ENCODE data around the gene KLF7.

KLF7 gene

DNA sequence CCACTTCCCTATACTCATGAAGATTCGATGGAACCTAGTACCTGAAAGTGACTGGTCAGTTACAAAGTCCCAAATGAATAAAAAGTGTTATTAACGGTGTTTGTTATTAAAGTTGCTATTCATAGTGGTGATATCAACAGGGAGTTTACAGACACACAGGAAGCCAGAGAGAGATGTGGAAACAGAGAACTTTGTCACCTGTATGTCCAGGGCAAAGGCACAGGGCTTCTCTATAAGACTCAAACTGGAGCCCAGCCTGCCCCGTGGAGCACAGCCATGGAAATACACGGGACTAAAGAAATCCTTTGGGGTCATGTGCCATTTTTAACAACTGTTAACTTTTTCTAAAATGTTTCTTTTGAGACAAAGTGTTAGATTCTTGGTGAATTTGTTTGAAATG is 68.5 kb downstream of the KLF7 start:
- in situ Hi-C loops (cut with MboI; ENCODE audit: low sequenced_read_pairs), result no loop called here

- in situ Hi-C loops (cut with MboI; ENCODE audit: low sequenced_read_pairs), result no loop called here
Measured at GRCh38 chr2:207095963-207096362, 69.8 kb downstream of the KLF7 start.

DNA sequence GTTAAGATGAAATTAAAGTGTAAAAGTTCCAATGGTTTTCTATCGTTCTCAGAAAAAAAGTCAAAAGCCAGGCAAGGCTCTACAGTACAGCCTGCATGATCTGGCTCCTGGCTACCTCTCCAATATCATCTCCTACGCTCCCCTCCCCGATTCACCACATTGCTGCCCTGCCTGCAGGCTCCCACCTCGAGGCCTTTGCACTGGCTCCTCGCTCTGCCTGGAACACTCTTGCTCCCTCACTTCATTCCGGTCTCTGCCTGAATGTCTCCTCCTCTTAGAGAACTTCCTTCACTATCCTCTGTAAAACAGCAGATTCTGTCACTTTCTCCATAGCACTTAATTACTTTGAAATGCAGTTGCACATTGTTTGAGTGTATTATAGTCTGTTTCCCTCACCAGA is 72.5 kb downstream of the KLF7 start:
- in situ Hi-C loops (cut with MboI; ENCODE audit: low sequenced_read_pairs), result no loop called here

GRCh38 chr2:207092818-207093217 is 72.9 kb downstream of the KLF7 start:
- in situ Hi-C loops (cut with MboI; ENCODE audit: low sequenced_read_pairs), result no loop called here

GRCh38 chr2:207091928-207092327 is 73.8 kb downstream of the KLF7 start:
- in situ Hi-C loops (cut with MboI; ENCODE audit: low sequenced_read_pairs), result no loop called here

- in situ Hi-C loops (cut with MboI; ENCODE audit: low sequenced_read_pairs), result no loop called here
Measured at GRCh38 chr2:207091176-207091575, 74.6 kb downstream of the KLF7 start.

DNA sequence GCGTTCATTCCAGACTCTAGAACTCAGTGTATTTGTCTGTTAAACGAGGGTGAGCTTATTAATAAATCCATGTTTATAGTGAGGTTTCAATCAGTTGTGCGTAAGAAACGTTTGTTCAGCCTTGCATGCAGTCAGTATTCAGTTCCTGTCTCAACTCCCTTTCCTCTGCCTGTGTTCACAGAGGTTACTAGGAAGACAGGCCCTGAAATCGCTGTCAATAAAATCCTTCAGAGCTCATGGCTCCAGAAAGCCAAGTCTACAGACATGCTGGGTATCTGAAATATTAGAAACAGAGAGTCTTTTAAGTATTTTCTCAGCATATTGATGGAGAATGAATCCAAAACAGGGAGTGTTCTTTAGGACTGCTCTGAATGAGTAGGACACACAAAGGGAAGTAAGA is 75.4 kb downstream of the KLF7 start:
- in situ Hi-C loops (cut with MboI; ENCODE audit: low sequenced_read_pairs), result no loop called here

DNA sequence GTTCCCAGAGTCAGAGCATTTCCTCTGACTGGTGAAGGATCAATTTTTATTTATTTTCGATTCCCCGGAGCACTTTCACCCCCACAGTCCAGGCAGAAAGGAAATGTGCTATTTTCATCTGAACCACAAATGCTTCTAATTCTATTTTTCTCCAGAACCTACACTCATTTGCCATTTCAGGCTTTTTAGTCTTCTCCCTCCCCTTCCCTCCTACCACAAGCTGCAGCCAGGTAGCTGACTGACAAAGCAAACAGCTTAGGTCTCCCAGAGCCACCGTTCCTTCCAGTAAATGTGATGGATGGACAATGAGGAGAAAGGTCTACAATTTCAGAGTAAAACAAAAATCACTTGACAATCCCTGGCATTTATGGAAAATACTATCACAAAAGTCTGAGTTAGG is 76.9 kb downstream of the KLF7 start:
- in situ Hi-C loops (cut with MboI; ENCODE audit: low sequenced_read_pairs), result no loop called here

DNA sequence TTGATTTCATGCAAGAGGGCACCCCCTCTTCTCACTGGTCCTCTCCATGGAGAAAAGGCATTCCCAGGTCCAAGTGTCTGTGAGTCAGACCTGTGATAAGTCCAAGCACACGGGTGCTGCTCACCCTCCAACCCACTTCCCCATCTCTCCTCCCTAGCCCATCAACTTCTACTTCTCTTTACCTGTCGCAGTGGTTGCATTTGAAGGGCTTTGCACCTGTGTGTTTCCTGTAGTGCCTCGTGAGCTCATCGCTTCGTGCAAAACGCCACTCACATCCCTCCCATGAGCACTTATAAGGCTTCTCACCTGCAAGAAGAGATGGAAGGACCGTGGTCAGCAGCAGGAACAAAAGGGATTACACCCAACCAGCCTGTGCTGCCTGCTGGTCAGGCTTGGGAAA is 77.5 kb downstream of the KLF7 start:
- in situ Hi-C loops (cut with MboI; ENCODE audit: low sequenced_read_pairs), result no loop called here

GRCh38 chr2:207087046-207087902 is 78.5 kb downstream of the KLF7 start:
- in situ Hi-C loops (cut with MboI; ENCODE audit: low sequenced_read_pairs), result no loop called here

DNA sequence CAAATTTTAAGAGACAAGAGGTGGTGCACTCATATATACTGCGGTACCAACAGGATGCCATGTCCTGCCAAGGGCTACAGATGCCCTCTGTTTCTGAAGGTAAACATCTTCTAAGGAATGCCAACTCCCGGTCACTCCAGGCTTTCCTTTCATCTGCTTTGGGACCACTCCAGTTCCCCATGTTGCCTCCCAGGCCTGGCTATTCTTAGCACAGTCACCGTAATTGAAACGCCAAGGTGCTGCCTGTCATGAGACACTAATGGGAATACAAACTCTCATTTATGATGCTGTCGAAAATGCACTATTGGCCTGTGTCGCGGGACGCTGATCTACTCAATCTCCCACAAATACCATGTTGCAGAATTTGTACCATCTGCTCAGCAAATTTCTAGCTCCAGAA is 79.6 kb downstream of the KLF7 start:
- in situ Hi-C loops (cut with MboI; ENCODE audit: low sequenced_read_pairs), result no loop called here

DNA sequence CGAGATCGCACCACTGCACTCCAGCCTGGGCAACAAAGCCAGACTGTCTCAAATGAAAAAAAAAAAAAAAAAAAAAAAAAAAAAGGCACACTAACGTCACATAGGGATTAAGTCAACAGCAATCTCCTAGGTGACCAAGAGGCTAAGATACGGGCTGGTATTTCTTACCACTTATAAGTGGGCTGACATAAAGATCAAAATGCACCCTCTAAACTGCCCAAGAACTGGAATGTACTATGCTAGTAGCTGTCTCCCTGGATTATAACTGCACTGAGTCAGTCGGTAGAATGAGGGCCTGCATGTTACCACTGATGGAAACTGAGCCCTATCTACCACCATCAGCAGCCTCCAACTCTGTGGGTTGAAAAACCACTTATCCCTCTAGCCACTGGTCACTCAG is 80.6 kb downstream of the KLF7 start:
- in situ Hi-C loops (cut with MboI; ENCODE audit: low sequenced_read_pairs), result no loop called here

DNA sequence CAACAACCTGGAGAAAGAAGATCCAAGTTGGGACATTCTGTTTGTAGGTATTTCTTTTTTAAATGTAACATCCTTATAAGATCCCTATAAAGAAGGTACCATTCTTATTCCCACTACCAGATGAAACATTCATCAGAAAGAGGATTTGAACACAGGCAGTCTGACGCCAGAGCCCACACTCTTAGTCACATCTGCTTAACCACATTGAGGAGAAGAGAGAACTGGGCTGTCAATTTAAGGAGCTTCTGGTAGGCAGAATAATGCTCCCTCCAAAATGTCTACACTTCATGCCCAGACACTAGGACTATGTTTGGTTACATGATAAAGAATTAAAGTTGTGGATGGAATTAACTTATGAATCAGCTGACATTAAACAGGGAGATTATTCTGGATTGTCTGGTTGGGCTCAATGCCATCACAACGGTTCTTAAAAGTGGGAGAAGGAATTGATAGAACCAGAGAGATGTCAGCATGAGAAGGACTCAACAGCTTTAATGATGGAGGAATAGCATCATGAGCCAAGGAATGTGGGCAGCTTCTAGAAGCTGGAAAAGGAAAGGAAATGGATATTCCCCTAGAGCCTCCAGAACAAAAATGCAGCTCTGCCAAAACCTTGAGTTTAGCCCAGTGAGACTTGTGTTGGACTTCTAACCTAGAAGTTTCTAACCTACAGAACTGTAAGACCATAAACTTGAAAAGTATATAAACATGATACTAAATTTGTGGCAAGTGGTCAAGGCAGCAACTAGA is 82.2 kb downstream of the KLF7 start:
- in situ Hi-C loops (cut with MboI; ENCODE audit: low sequenced_read_pairs), result no loop called here

DNA sequence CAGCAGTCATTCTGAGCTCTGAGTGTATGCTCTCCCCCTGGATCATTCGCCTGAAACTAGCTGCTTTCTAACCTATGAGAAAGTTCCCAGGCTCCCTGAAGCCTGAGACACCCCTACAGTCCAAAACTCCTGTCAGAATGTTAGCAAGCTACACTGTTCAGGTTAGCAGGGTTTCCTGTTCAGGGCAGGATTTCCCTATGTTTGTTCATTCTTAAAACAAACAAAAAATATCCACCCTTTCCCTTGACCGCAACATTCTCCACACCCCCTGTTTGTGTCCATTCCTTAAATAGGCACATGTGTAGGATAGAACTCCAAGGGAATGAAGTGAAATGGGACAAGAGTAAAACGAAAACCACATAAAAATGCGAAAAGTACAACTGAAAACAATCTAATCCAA is 83.1 kb downstream of the KLF7 start:
- in situ Hi-C loops (cut with MboI; ENCODE audit: low sequenced_read_pairs), result no loop called here

- in situ Hi-C loops (cut with MboI; ENCODE audit: low sequenced_read_pairs), result no loop called here
Measured at GRCh38 chr2:207078186-207078798, 87.5 kb downstream of the KLF7 start.

- in situ Hi-C loops (cut with MboI; ENCODE audit: low sequenced_read_pairs), result no loop called here
Measured at GRCh38 chr2:207077266-207077665, 88.5 kb downstream of the KLF7 start.

DNA sequence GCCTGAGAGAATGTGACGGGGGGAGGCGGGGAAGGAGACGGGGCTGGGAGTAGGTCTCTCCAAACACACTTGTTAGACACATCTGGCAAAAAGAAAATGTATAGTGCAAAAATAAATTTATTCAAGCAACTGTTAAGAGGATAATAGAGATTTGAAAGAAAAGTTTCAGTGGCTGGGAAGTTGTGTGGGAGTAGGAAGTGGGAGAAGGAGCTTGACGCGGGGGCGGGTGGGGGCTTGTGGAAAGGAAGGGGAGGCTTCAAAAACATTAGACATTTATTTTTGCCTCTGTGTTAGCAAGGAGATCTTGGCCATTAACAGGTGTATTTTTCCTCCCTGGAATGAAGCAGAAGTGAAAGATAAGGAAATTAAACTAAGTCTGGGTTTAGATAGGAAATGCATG is 90.3 kb downstream of the KLF7 start:
- in situ Hi-C loops (cut with MboI; ENCODE audit: low sequenced_read_pairs), result no loop called here

DNA sequence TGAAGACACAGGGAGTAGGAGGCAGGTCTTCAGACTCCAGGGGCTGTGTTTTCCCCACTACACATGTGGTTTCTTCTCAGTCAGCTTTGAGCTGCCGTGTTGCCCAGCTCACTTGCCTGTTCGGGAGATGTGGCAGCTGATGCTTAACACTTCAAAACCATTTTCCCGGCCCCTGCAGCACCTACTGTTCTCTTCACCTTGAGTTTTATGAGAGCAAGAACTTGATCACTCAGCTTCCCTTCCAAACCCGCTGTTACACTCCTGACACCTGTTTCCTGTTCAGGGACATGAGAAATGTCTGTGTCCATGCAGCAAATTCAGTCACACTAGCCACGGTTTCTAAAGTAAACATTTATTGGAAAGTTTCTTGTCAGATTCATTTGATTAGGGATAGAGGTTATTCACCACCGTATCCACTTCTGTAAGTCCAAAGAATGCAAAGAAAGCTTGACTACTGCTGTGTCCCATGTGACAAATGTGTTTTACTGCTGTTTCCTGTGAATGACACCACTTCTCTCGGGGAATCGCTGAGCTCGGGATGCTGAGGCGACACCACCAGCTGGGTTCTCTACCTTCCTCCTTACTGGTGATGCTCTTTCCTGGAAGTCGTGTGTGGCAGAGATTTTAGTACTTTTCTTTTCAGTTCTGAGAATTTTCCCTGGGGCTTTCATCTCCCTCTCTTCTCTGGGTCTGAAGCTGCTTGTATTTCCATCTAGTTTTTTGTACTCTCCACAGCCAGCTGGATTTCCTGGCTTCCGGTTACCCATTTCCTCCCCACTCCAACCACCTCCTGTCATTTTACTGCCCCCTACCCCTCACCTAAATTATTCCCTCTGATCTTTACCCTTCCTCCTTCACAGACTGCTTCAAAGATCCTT is 91.7 kb downstream of the KLF7 start:
- in situ Hi-C loops (cut with MboI; ENCODE audit: low sequenced_read_pairs), result no loop called here

DNA sequence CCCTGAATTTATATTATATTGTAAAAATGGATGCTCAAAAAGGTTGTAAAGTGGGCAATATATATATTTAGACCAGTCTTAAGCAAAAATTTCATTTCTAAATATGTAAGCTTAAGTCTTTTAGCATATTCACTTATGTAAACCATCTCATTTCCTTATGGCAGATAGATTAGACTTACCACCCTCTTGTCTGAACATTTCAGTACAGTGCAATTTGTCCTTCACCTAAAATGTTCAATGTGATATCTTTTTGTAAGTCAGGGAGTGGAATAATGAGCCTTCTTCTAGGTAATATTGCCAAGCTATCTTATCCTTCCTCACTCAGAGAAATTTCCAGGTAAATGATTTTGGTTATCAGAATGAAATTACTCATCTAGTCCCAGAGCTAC is 92.3 kb downstream of the KLF7 start:
- in situ Hi-C loops (cut with MboI; ENCODE audit: low sequenced_read_pairs), result no loop called here

DNA sequence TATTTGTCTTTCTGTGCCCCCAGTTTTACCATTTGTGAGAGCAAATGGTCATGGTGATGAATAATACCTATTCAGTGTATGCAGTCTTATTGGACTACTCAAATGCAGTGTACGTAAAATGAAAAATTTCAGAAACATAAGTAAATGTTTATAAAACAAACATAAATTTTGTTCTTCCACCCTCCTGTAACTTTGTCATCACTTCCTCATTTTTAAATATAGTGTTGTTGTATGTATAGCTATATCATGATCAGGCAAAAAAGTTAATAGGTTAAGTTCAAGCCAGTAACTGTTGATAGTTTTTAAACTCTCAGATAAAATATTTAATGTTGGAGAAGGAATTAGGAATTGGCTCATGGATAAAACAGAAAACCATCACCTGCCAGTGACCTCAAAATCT is 93.2 kb downstream of the KLF7 start:
- in situ Hi-C loops (cut with MboI; ENCODE audit: low sequenced_read_pairs), result no loop called here

- in situ Hi-C loops (cut with MboI; ENCODE audit: low sequenced_read_pairs), result no loop called here
Measured at GRCh38 chr2:207071820-207072219, 93.9 kb downstream of the KLF7 start.
